ENCODE data around the gene RPH3AL.

The RPH3AL gene

GRCh38 chr17:353213-353837 is 718 bp upstream of the RPH3AL start:
- no peak for DNase-seq (ENCODE audit: low read depth)

- DNase-seq (ENCODE audit: low read depth) = no peak
Observed at GRCh38 chr17:351875-352420, 659 bp downstream of the RPH3AL start.

DNA sequence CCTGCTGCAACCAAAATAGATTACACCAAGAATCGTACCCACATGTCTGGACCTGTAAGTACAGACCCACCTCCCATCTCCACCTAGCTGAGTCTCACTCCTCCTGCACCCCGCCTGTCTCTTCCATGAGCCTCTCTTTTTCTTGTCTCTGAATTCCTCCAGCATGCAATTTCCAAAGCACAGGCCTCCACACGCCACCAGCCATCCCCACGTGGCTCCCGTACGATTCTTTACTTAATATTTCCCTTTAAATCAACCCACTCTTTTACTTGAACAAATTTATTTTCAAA is 1.2 kb downstream of the RPH3AL start:
- no peak for DNase-seq (ENCODE audit: low read depth)

DNA sequence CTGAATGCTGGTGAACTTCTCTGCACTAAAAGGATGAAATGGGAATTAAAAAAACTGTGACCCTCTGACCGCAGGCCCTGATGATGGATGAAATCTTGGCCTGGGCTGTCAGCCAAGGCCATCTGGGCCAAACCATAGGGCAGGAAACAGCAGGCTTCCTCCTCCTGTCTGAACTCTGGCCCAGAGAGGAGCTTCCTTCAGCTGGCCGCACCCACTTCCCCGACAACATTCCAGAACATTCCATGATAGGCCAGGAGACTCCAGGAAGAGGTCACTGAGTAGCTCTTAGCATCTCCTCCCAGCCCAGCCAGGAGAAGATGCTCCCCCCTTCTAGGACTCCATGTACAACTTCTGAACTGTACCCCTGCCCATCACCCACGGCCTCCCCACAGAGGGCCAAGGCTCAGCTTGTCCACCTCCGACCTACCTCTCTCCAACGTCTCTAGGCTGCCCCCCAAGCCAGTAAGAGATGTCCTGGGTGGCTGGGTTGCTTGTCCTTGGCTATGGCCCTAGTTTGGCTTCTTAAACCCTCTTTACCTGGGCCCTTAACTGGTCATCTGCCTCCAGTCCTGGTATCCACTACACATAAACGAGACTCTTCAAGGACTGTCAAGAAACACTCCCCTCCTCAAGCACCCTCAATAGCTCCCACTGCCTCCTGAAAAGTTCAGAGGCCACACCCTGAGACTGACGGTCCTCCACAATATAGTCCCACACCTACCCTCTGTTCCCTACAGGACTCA is 1.7 kb downstream of the RPH3AL start:
- DNase-seq (ENCODE audit: low read depth) = peak; percentile 52

DNA sequence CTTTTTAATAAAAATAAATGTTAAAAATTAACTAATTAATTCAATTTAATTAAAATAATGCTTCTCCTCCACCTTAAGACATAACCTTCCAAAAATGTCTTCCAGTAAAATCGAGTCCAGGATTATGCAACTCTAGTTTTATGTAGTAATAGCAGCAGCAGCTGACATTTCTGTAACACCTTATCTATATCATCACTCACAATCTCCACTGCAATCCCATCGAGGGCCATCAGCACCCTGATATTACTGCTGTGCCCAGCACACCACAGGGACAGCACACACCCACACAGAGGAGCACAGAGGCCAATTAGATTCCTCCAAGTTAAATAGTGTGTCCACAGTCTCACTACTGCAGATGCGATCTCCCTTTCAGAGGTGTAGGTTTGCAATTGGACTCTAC is 2.9 kb downstream of the RPH3AL start:
- no peak for DNase-seq (ENCODE audit: low read depth)

GRCh38 chr17:348692-349425 is 3.7 kb downstream of the RPH3AL start:
- no peak for DNase-seq (ENCODE audit: low read depth)

DNA sequence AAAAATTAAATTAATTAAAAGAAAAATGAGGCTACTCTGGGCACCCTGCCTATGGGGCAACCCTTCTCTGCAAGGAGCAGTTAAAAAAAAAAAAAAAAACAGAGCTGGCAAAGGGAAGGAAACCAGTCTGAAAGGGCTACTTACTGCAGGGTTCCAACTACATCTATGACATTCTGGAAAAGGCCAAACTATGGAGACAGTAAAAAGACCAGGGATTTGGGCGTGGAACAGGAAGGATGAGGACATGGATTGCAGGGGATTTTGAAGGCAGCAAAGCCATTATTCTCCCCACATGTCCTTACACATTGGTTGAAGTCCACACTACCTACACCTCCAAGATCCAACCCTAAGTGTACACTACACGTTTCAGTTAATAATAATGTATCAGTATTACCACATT is 4.6 kb downstream of the RPH3AL start:
- no peak for DNase-seq (ENCODE audit: low read depth)

DNA sequence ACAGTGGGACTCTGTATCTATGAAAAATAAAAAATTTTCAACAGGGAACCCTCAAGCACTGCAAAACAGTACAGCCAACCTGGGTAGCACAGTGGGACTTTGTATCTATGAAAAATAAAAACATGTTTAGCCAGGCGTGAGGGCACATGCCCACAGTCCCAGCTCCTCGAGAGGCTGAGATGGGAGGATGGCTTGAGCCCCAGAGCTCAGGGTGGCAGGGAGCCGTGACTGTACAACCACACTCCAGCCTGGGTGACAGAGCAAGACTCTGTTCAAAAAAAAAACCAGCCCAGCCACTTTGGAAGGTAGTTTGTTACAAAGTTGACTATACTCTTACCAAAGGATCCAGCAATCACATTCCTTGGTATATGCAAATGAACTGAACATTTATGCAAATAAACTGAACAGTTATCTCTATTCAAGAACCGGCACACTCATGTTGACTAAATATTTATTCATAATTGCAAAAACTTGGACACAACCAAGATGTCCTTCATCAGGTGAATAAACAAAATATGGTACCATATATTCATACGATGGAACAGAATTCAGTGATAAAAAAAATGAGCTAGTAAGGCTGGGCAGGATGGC is 5.2 kb downstream of the RPH3AL start:
- no peak for DNase-seq (ENCODE audit: low read depth)

GRCh38 chr17:345992-346785 is 6.4 kb downstream of the RPH3AL start:
- no peak for DNase-seq (ENCODE audit: low read depth)

DNA sequence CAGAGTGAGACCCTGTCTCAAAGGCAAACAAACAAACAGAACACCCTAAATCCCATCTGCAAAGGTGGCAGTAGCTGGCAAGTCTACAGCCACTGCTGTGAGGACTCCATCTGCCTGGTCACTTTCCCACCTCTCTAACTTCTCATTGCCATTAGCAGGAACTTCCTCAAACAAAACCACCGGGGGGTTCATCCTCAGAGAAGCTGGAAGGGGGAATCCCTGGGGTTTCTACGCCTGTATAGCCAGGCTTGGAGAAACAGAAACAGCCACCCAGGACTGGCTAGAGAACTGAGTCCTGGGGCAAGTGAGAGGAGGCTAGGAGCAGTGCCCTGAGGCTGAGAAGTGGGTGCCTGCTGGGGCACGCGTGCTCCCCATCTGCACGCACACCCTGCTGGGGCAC is 7.3 kb downstream of the RPH3AL start:
- no peak for DNase-seq (ENCODE audit: low read depth)

DNA sequence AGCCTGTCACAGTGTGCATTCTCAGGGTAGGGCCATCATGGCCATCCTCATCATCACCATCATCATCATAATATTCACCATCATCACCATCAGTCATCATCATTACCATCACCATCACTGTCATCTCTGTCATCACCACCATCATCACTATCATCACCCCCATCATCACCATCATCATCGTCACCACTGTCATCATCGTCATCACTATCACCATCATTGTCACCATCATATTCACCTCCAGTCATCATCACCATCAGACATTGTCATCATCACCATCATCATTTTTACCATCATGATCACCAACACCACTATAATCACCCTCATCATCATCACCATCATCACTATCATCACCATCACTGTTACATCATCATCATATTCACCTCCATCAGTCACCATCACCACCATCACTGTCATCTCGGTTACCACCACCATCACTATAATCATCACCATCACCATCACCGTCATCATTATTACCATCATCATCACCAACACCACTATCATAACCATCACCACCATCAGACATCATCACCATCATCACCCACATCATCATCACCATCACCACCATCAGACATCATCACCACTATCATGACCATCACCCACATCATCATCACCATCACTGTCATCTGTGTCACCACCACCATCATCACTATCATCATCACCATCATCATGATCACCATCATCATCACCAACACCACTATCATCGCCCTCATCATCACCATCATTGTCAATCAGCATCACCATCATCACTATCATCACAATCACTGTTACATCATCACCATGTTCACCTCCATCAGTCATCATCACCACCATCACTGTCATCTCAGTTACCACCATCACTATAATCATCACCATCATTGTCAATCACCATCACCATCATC is 8.5 kb downstream of the RPH3AL start:
- DNase-seq (ENCODE audit: low read depth) = no peak

DNA sequence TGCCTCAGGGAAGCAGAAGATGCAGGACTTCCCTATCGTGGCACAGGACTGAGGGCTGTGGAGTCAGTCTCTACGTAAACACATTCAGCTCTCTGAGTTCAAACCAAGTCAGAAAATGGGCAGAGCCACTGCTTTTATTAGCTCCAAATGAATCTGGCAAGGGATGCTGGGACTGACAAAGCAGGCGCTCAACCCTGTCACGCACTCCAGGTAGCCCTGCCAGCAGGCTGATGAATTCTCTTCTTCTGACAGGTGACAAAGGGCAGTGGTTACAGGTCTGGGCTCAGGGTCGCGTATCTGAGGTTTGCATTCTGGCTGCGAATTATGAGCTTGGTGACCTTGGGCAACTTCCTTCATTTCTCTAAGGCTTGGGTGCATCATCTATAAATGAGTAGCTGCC is 9.4 kb downstream of the RPH3AL start:
- no peak for DNase-seq (ENCODE audit: low read depth)

GRCh38 chr17:340074-340473 is 12.5 kb downstream of the RPH3AL start:
- DNase-seq (ENCODE audit: low read depth) = no peak

GRCh38 chr17:339193-340061 is 13.2 kb downstream of the RPH3AL start:
- DNase-seq (ENCODE audit: low read depth) = no peak

GRCh38 chr17:338442-339192 is 14.0 kb downstream of the RPH3AL start:
- no peak for DNase-seq (ENCODE audit: low read depth)

DNA sequence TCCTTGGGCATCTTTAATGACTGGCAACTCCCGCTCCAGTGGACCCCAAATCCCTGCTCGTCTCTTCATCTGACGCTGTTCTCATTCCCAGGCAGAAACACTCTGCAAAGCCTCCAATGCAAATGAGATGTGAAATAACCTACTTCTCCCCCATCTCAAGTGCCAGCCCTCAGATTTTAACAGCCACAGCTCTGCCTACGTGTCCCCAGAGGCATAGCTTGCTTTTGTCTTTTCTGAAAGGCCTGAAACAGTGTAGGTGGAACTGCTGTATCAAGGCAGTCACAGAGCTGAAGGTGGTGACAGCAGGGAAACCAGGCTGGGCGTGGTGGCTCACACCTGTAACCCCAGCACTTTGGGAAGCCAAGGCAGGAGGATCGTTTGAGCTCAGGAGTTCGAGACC is 14.7 kb downstream of the RPH3AL start:
- no peak for DNase-seq (ENCODE audit: low read depth)

DNA sequence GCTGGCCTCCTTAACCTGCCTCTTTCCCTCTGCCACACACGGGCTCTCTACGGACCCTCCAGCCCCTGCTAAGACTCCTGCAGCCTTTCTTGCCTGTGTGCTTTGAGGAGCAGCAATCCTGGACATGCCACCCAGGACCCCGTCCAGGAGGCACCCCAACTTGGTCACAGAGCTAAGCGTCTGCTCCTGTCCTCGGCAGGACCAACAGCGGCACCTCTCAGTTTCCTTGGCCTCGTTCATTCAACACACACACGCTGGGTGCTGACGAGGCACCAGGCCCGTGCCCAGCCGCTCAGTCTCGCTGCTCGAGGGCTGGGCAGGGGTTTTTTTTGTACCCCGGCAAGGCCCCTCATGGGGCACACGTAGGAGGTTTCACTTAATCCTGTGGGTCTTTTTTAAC is 15.2 kb downstream of the RPH3AL start:
- no peak for DNase-seq (ENCODE audit: low read depth)

- DNase-seq (ENCODE audit: low read depth) = no peak
Observed at GRCh38 chr17:337022-337420, 15.6 kb downstream of the RPH3AL start.
